NCI-H2196 (cell line): ENCODE data around the gene HOXC10.

Source experiments
- DNase-seq: peaks from one replicate; lab custom pipeline; 2025; ENCODE audit not compliant: unreplicated experiment; lab: John Stamatoyannopoulos, UW

Gene HOXC10

GRCh38 chr12:53984901-53985691 lies at the start of gene HOXC10:
Gene HOXC10 (plus strand): TSS chr12:53985146. CDS start chr12:53985260, 114 bp downstream.
- peak; percentile 96 for DNase-seq

DNA sequence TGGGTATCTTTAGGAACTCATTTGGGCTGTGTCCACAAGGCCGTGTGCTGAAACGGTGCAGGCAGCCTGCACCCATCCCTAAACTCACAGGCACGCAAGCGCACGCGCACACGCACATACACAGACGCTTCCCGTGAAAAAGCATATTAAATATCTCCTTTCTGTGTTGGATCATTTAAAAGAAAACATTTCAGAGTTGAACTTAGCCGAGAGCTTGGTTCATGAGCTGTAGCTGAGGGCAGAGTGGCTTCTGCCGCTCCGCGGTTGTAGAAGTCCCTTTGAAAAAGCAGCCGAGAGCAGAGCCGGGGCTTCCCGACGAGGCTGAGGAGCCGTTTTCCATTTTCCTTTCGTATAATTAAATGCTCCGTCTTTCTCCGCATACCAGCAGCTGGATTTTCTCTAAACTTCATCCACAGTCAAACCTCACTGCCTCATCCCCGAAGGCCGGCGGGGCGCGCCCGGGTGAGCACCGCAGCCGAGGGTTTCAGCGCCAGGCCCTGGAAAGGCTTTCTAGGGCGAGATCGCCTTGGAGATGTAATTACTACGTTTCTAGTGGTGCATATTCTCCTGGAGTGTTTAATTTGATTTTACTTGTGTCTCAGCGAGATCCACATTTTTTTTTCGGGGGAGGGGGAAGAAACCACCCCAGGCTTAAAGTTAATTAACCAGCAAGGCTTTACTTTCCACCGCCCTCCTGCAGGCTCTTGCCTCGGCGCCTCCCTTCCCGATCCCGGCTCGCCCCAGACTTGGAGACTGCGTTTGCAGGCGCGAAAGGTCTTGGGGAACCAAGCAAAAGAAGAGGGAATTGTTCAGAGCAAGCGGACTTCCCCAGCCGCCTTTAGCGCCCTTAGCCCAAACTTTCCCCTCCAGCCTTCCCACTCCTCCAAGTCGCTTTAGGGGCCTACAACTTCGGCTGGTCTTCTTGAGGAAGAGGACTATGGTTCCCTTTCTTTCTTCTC lies 49.3 kb upstream of the HOXC10 start:
- no peak for DNase-seq

DNA sequence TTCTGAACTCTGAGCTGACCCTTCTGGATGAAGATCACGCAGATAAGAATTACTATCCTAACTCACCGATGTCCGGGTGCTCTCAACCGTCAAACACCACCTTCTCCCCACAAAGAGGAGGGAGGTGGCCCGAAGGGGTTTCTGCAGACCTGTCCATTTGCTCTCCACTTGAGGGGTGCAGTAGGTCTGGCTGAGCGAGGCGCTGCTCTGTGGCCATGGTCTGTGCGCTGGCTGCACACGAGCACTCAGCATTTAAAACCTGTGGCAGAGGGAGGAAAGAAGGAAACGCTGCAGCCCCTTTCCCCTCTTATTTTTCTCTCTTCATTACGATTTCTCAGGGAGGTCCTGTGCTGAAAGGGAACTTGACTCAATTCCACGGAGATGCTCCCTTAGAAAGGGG lies 47.8 kb upstream of the HOXC10 start:
- no peak for DNase-seq

DNA sequence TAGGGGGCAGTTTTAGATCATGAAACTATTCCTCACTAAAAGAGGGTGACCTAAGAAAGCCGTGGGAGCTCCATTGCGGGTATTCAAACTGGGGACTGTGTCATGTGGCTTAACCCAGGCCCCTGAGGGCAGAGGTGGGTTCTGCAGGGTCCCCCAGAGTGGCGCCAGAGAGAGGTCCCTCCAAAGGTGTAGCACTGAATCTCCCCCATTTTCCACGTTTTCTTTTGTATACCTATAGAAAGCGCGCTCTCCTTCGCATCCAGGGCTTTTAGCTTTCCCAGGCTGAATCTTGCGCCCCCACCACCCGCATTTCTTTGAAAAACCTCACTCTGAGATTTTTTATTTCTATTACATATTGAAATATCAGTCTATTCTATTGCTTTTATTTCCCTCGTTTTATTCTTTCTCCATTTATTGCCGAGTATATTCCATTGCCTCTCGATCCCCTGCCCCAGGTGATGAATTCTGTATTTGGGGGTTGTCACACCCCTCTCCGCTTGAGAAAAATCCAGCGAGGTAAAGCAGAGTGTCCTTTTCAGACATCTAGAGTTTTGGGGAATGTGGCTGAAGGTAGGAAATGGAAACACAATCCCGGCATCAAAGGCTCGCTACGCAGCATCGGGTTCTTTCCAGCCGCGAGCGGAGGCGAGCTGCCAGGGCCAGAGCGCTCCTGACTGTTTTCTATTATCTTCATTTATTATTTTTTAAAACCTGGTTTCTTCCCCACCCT lies 47.2 kb upstream of the HOXC10 start:
- no peak for DNase-seq

DNA sequence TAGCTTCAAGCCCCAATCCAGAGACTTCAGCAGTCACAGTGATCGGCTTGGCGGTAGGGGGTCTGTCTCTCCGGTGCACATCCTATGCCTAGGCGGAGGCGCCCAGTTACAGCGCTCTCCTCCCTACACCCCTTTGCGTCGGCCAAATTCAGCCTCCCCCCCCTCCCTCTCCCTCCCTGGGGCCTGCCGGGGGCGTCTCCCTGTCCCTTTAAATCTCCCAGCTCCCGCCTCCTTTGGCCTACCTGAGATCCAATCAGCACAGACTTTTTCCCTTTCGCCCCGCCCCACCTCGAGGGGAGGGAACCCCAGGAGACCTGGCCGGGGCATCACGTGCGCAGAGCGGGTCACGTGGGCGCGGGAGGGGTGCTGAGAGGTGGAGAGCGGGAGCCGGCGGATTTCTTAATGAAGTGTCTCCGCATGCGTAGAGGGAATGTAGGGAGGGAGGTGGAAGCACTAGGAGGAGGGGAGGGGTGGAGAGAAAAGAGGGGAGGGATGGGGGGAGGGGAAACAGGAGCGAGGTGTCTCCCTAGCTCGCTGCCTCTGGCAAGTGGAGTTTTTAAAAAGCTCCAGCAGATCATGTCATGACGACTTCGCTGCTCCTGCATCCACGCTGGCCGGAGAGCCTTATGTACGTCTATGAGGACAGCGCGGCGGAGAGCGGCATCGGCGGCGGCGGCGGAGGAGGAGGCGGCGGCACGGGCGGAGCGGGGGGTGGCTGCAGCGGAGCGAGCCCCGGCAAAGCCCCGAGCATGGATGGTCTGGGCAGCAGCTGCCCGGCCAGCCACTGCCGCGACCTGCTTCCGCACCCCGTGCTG lies 46.4 kb upstream of the HOXC10 start, which contains the start of gene HOXC13:
TSS of gene HOXC13 (plus strand) at position 506 of the 815 bp plus-strand sequence. CDS start at position 582, 76 bp downstream.
- DNase-seq, result peak; percentile 99

DNA sequence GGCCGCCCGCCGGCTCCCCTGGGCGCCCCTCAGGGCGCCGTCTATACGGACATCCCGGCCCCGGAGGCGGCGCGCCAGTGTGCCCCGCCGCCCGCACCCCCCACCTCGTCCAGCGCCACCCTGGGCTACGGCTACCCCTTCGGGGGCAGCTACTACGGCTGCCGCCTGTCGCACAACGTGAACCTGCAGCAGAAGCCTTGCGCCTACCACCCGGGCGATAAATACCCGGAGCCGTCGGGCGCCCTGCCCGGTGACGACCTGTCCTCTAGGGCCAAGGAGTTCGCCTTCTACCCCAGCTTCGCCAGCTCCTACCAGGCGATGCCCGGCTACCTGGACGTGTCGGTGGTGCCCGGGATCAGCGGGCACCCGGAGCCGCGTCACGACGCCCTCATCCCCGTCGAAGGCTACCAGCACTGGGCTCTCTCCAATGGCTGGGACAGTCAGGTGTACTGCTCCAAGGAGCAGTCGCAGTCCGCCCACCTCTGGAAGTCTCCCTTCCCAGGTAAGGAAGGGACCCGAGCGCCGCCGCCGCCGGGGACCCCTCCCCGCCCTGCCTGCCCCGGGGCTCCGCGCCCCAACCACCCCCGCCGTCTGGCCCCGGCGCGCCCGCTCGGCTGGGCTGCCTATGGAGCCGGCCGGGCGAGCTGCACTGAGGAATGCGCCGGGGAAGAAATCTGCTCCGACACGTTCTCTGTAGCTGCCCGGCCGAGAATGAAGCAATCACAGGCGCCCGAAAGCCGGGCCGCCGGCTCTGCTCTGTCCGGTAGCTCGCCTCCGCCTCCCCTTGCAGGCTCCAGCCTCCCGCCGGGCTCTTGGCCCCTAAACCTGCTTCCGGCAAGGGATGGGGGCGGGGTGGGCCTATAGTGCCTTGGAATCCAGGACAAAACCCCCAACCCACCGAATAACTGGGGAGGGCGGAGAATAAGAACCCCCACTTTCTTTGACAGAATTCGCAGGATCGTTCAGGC lies 45.5 kb upstream of the HOXC10 start:
- DNase-seq, result no peak

DNA sequence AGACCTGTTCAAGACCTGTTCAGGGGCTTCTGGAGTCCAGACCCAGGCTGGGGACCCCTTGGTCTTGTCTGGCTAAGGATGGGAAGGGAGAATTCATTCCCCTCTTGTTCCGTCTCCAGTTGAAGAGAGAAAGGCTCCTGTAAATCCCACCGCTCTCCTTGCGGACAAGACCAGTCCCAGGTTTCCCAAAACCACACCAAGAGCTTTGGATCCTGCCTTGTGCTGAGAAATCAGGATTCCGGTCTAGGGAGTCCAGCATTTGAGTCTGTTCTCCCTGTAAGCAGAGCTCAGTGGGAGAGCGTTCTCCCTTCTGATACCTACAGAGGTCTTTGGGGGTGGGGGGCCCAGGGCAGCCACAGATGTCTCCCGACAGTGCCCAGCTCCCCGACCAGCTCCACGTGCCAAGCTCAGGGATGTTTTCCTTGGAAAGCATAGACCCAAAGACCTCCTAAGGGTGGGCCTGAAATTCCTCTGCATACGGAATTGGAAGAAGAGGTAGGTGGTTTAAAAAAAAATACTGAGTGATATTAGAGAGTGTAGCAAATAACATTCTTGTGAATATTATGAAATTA lies 44.4 kb upstream of the HOXC10 start:
- DNase-seq, result no peak

GRCh38 chr12:53941187-53941586 lies 43.8 kb upstream of the HOXC10 start:
- DNase-seq, result no peak

DNA sequence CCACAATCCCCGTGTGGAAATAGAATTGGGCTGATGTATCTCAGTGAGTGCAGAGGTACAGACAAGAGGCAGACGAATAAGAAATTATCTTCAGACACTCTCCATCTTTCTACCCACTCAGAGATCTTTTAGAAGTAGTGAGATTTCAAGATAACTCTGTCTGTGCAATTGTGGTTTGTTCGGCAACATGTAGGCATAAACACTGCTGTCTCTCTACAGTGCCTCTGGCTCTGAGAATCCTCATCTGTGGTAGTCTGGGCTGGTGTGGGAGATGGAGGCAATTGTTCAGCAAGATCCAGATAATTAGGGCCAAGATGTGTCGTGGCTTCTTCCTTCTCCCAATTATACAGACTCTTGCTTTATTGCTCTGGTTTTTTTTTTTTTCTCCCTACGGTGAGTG lies 43.2 kb upstream of the HOXC10 start:
- no peak for DNase-seq

DNA sequence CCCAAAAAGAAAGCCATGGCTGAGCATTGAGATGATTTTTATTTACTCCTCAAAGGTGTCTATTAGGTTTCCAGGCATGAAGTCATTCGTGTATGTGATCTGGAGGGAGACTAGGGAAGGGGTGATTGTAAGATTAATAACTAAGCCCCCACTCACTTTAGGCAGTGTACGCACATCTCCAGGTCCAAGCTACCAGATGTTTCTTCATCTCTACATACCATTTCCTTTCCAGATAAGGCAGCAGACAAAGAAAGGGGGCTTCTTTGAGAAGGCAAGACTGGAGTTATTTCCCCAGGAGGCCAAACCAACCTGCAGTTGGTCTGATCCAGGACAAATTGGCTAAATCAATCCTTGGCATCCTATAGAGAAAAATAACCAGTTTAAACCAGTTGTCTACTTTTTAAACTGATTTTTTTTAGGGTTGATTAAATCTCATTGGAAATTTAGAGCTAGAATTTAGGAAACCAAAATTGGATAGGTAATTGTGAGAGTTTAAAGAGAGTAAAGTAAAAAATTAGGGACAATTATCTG lies 42.4 kb upstream of the HOXC10 start:
- no peak for DNase-seq

DNA sequence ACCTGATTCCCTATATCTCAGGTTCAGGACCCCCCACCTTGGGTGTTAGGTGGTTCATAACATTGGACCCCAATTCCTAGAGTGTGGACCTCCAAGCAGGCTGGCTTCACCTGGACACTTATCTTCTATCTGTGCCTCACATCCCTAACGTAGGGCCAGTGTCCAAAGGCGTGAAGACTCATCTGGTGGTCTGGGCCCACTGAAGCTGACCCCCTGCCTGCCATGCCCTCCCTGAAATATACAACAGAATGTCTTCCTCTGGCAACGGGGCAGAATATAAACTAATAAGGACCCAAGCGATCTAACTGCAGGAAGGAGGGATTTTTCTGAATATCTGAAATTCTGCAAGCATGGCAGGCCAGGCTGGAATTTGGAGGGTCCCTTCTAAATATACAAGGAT lies 40.7 kb upstream of the HOXC10 start:
- no peak for DNase-seq

DNA sequence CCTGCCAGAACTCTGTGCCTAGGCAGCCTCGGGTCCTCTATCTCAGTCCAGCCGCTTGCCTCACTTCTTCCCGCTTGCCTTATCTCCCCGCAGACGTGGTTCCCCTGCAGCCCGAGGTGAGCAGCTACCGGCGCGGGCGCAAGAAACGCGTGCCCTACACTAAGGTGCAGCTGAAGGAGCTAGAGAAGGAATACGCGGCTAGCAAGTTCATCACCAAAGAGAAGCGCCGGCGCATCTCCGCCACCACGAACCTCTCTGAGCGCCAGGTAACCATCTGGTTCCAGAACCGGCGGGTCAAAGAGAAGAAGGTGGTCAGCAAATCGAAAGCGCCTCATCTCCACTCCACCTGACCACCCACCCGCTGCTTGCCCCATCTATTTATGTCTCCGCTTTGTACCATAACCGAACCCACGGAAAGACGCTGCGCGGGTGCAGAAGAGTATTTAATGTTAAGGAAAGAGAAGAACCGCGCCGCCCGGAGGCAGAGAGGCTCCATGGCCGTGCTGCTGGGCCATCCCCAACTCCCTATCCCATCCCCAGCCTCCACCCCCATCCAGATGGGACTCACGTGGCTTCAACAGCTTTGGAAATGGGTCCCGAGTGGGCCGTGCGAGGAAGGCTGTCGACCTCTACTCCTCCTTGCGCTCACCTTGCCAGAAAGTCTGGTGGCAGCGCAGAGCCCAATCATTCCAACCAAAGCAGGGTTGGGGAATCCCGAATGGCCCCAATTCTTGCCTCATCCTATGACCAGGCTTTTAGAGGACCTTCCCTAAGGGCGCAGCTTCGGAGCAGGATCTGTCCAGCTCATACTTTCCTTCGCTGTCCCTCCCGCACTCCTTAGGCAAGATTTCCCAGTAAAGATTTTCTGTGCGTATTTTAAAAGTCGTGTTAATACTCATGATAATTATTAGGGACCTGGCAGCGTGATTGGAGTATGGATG lies 39.8 kb upstream of the HOXC10 start:
- no peak for DNase-seq

DNA sequence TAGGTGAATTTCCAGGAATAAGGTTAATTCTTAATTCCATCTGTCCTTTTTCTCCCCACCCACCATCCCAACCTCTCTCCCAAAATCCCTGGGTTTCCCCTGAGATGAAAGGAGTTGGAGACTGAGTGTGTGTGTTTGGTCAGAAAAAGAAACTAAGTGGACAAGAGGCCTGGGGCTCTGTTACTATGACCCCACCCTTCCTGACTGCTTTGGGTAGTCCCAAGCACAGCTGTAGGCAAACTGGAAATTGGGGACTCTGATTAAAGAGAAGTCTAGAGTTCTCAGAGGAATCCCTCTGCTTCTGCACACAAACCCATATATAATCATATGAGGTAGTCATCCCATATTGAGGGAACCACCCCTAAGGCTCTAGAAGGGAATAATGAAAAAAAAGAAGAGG lies 37.2 kb upstream of the HOXC10 start:
- no peak for DNase-seq

- DNase-seq, result no peak
Observed at GRCh38 chr12:53948650-53949593, 36.0 kb upstream of the HOXC10 start.

GRCh38 chr12:53949631-53950436 lies 35.1 kb upstream of the HOXC10 start:
- DNase-seq, result no peak

- no peak for DNase-seq
Observed at GRCh38 chr12:53950437-53950773, 34.5 kb upstream of the HOXC10 start.
